Smooth muscle cell (in vitro differentiated cells): Measurements from ENCODE around the gene MCAT. TPM values are rescaled to one million over a fixed set of nuclear protein-coding genes. Genes with fewer than 3 reads are reported as not detected.

Experiments used
- DNase-seq: peaks from one replicate; lab custom pipeline; 2025; ENCODE audit not compliant: unreplicated experiment; lab: John Stamatoyannopoulos, UW
- H2AFZ ChIP-seq: fragments of 200-600 bp; sonication (generic); 2 replicates; pipeline ENCODE4 v1.6.0; 2016; ENCODE audit warnings: antibody characterized with exemption, low read depth, mild to moderate bottlenecking
- H3F3A ChIP-seq: fragments of 200-600 bp; sonication (generic); 2 replicates; pipeline ENCODE4 v1.6.0; 2017; ENCODE audit warnings: antibody characterized with exemption, low read depth
- H3K27ac ChIP-seq: fragments of 200-600 bp; sonication (generic); 2 replicates; pipeline ENCODE4 v1.5.1; 2016; ENCODE audit warnings: low read depth, mild to moderate bottlenecking
- H3K27me3 ChIP-seq: fragments of 200-600 bp; sonication (generic); 2 replicates; pipeline ENCODE4 v1.6.1; 2016; ENCODE audit warnings: low read depth, mild to moderate bottlenecking
- H3K36me3 ChIP-seq: fragments of 200-600 bp; sonication (generic); 2 replicates; pipeline ENCODE4 v1.5.1; 2016; ENCODE audit warnings: low read depth
- H3K4me1 ChIP-seq: fragments of 200-600 bp; sonication (generic); 2 replicates; pipeline ENCODE4 v1.5.1; 2016; ENCODE audit warnings: low read depth
- H3K4me2 ChIP-seq: fragments of 200-600 bp; sonication (generic); 2 replicates; pipeline ENCODE4 v1.6.0; 2016; ENCODE audit warnings: mild to moderate bottlenecking
- H3K4me3 ChIP-seq: fragments of 200-600 bp; sonication (generic); 2 replicates; pipeline ENCODE4 v1.5.1; 2016; ENCODE audit warnings: mild to moderate bottlenecking
- H3K79me2 ChIP-seq: fragments of 200-600 bp; sonication (generic); 2 replicates; pipeline ENCODE4 v1.6.0; 2016; ENCODE audit warnings: low read depth, mild to moderate bottlenecking
- H3K9ac ChIP-seq: fragments of 200-600 bp; sonication (generic); 2 replicates; pipeline ENCODE4 v1.6.0; 2016; ENCODE audit warnings: low read depth
- H3K9me3 ChIP-seq: fragments of 200-600 bp; sonication (generic); replicated peaks from 2 replicates; pipeline ENCODE4 v1.5.1; 2016; ENCODE audit warnings: low read depth
- H4K20me1 ChIP-seq: fragments of 200-600 bp; sonication (generic); 2 replicates; pipeline ENCODE4 v1.6.0; 2016; ENCODE audit warnings: low read depth
- WGBS: methylation state at CpG from one replicate; pipeline ENCODE4 v1.1.7; 2016; ENCODE audit warnings: low lambda C conversion rate; 5-methylcytosine and 5-hydroxymethylcytosine counted together
- polyA plus RNA-seq: library from polyadenylated mRNA; unstranded; fragments of >200 nt; fragmentation: Nextera tagmentation; extraction: Ambion mirVana; gene quantifications from 2 replicates; pipeline ENCODE4 v1.2.1, GENCODE V29; 2016
- total RNA-seq: library from RNA; depleted of rRNA; stranded (reverse); fragments of >200 nt; gene quantifications from 2 replicates; pipeline ENCODE4 v1.2.3, GENCODE V29; 2014
- TF ChIP-seq, protein P1 (sequence below): fragments of 200-600 bp; sonication (generic); IDR thresholded peaks from 2 replicates; pipeline ENCODE4 v1.5.1; 2017; ENCODE audit warnings: borderline replicate concordance, mild to moderate bottlenecking, antibody characterized with exemption; ENCODE audit not compliant: insufficient read depth, poor library complexity, severe bottlenecking

Gene MCAT
- total and polyA plus RNA-seq, 2 experiments from 2014 or later: 9.3 to 16.1 TPM

DNA sequence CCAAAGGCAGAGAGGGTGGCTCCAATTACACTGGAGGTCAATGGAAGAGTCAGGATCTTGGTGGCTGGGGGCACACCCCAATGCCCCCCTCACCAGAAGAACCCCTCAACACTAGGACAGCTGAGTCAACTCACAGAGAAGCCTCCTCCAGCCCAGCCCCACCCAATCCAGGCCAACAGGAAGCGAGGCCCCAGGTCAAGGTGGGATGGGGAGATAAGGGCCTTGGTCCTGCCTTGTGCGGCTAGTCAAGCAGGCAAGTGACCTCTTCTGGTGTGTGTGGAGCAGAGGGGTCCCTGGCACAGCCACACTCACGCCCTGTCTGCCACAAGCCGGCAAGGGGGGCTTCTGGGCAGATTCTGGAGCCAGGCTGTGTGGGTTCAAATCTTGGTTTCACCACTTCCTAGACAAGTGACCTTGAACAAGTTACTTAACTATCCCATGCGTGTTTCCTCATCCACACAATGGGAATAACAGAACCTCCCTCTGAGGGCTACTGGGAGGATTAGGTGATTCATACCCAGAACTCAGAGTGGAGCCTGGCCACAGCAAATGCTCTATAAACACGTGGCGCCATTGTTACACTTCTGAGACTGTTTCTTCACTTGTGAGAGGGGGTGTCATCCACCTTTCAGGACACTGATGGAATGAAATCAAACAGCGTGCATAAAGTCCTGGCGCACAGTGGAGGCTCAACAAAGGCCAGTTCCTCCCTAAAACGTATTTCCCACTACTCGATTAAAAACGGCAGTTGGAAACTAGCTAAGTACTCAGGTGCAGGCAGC is 40.5 kb upstream of the MCAT start:
- Histone ChIP-seq H3F3A (peaks cover 4% of the 10 kb centered on the region), H3K36me3 (no peaks in the 10 kb centered on the region), H3K9ac (no peak overlapping the region), H3K27ac (peak overlapping the region; percentile 45), H3K4me1 (peaks cover 19% of the 10 kb centered on the region), H4K20me1 (peaks cover 17% of the 10 kb centered on the region), H3K9me3 (no peaks in the 10 kb centered on the region), H3K4me3 (no peak overlapping the region), H3K27me3 (no peaks in the 10 kb centered on the region), H3K4me2 (no peak overlapping the region), H2AFZ (no peak overlapping the region), H3K79me2 (no peaks in the 10 kb centered on the region)
- TF ChIP-seq, protein P1, sequence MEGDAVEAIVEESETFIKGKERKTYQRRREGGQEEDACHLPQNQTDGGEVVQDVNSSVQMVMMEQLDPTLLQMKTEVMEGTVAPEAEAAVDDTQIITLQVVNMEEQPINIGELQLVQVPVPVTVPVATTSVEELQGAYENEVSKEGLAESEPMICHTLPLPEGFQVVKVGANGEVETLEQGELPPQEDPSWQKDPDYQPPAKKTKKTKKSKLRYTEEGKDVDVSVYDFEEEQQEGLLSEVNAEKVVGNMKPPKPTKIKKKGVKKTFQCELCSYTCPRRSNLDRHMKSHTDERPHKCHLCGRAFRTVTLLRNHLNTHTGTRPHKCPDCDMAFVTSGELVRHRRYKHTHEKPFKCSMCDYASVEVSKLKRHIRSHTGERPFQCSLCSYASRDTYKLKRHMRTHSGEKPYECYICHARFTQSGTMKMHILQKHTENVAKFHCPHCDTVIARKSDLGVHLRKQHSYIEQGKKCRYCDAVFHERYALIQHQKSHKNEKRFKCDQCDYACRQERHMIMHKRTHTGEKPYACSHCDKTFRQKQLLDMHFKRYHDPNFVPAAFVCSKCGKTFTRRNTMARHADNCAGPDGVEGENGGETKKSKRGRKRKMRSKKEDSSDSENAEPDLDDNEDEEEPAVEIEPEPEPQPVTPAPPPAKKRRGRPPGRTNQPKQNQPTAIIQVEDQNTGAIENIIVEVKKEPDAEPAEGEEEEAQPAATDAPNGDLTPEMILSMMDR: no peak
- DNase-seq: no peak
- WGBS: 71% methylated on average over 12 of the region's 12 CpGs

DNA sequence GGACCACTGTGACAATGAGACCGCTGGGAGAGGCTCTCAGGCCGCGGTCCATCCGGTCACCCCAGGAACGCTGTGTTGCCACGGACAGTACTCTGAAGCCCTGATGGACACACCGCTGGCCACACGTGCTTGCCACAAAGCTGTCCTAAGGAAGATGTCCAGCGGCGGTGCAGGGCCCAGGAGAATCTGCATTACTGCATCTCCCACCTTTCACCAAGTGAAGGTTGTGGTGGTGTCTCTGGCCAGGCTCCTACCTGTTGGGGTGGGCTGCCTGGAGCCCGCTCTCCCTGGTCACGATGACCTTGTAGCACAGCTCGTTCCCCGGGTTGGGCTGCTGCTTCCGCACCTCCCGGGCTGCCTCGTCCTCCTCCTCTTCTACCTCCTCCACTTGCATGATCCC is 39.5 kb upstream of the MCAT start:
- Histone ChIP-seq H3K9ac (no peak overlapping the region), H3K4me2 (no peak overlapping the region), H3K36me3 (no peaks in the 10 kb centered on the region), H3K9me3 (no peaks in the 10 kb centered on the region), H3K27ac (no peak overlapping the region), H3K4me3 (no peak overlapping the region), H3K4me1 (peaks cover 14% of the 10 kb centered on the region), H3K27me3 (no peaks in the 10 kb centered on the region), H2AFZ (no peak overlapping the region), H3K79me2 (no peaks in the 10 kb centered on the region), H4K20me1 (peaks cover 17% of the 10 kb centered on the region), H3F3A (no peaks in the 10 kb centered on the region)
- TF ChIP-seq, protein P1: no peak
- no peak for DNase-seq
- 99% methylated on average over 17 of the region's 17 CpGs for WGBS

DNA sequence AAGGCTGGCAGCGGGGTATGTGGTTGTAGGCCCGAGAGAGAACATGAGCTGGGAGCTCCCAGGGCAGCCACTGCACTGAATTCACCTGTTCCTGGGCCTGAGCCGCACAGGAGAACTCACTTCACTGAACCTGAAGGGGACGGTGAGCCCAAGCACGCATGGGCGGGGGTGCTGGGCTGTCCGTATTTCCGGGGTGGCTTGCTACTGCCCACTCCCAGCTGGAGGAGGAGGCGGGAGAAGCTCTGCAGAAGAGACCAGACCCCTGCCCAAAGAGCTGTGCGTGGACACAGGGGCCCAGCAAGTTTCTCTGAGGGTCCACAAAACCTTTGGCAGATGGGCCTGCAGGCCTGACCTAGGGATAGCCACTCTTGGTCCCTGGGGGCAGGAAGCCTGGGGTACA is 38.9 kb upstream of the MCAT start:
- 96% methylated on average over 8 of the region's 10 CpGs for WGBS
- Histone ChIP-seq H3K79me2 (no peaks in the 10 kb centered on the region), H3K9ac (no peak overlapping the region), H3K4me1 (peaks cover 12% of the 10 kb centered on the region), H3K36me3 (no peaks in the 10 kb centered on the region), H3K4me3 (no peak overlapping the region), H4K20me1 (peaks cover 17% of the 10 kb centered on the region), H3K9me3 (no peaks in the 10 kb centered on the region), H2AFZ (no peak overlapping the region), H3K27ac (no peak overlapping the region), H3F3A (no peaks in the 10 kb centered on the region), H3K27me3 (no peaks in the 10 kb centered on the region), H3K4me2 (no peak overlapping the region)
- no peak for DNase-seq
- TF ChIP-seq, protein P1: no peak
